HEK293T (cell line): ENCODE measurements around the gene SEMA4D.

Experiments
- CTCF ChIA-PET: fragments of 350-600 bp; formaldehyde crosslinking; extraction: SDS; loops from one replicate; lab custom pipeline; 2021; ENCODE audit warnings: antibody characterized with exemption, inconsistent platforms; lab: Yijun Ruan, JAX
- POLR2A ChIA-PET: fragments of 350-600 bp; formaldehyde crosslinking; extraction: SDS; loops from one replicate; lab custom pipeline; 2020; ENCODE audit warnings: antibody characterized with exemption, inconsistent platforms; lab: Yijun Ruan, JAX
- DNase-seq: peaks from one replicate; pipeline ENCODE4 v3.0.0; 2012; ENCODE audit warnings: mixed read lengths; ENCODE audit errors: extremely low spot score
- ARNT ChIP-seq: fragments of 450-650 bp; IDR thresholded peaks from 2 replicates; pipeline ENCODE4 v1.6.1; 2017; ENCODE audit warnings: mild to moderate bottlenecking
- BHLHE40 ChIP-seq: fragments of 450-650 bp; IDR thresholded peaks from 2 replicates; pipeline ENCODE4 v1.6.1; 2016; ENCODE audit warnings: mild to moderate bottlenecking, moderate library complexity, borderline replicate concordance
- CTBP1 ChIP-seq: fragments of 450-650 bp; IDR thresholded peaks from 2 replicates; pipeline ENCODE4 v1.6.1; 2016; ENCODE audit warnings: borderline replicate concordance
- ELF4 ChIP-seq: fragments of 450-650 bp; IDR thresholded peaks from 2 replicates; pipeline ENCODE4 v1.6.1; 2017; ENCODE audit warnings: antibody characterized with exemption
- FOXA1 ChIP-seq: fragments of 450-650 bp; IDR thresholded peaks from 2 replicates; pipeline ENCODE4 v1.6.1; 2016; ENCODE audit warnings: mild to moderate bottlenecking
- FOXK2 ChIP-seq: fragments of 450-650 bp; IDR thresholded peaks from 2 replicates; pipeline ENCODE4 v1.6.1; 2016; ENCODE audit warnings: mild to moderate bottlenecking
- FOXM1 ChIP-seq: fragments of 450-650 bp; IDR thresholded peaks from 2 replicates; pipeline ENCODE4 v1.6.1; 2017; ENCODE audit warnings: mild to moderate bottlenecking, borderline replicate concordance
- HDGF ChIP-seq: fragments of 450-650 bp; IDR thresholded peaks from 2 replicates; pipeline ENCODE4 v1.6.1; 2017; ENCODE audit warnings: antibody characterized with exemption, borderline replicate concordance
- L3MBTL2 ChIP-seq: fragments of 450-650 bp; conservative IDR thresholded peaks from 2 replicates; pipeline ENCODE4 v1.6.1; 2016; ENCODE audit warnings: mild to moderate bottlenecking
- LEF1 ChIP-seq: fragments of 450-650 bp; IDR thresholded peaks from 2 replicates; pipeline ENCODE4 v1.6.1; 2017; ENCODE audit warnings: mild to moderate bottlenecking, borderline replicate concordance
- NFRKB ChIP-seq: fragments of 450-650 bp; IDR thresholded peaks from 2 replicates; pipeline ENCODE4 v1.6.1; 2016; ENCODE audit warnings: mild to moderate bottlenecking, moderate library complexity
- PKNOX1 ChIP-seq: fragments of 450-650 bp; IDR thresholded peaks from 2 replicates; pipeline ENCODE4 v1.6.1; 2016
- SP1 ChIP-seq: fragments of 450-650 bp; IDR thresholded peaks from 2 replicates; pipeline ENCODE4 v1.6.1; 2017
- SUZ12 ChIP-seq: fragments of 450-650 bp; IDR thresholded peaks from 2 replicates; pipeline ENCODE4 v1.6.1; 2016; ENCODE audit warnings: mild to moderate bottlenecking
- TARDBP ChIP-seq: fragments of 450-650 bp; IDR thresholded peaks from 2 replicates; pipeline ENCODE4 v1.6.1; 2016
- ZNF384 ChIP-seq: fragments of 450-650 bp; IDR thresholded peaks from 2 replicates; pipeline ENCODE4 v1.6.1; 2016

SEMA4D gene

DNA sequence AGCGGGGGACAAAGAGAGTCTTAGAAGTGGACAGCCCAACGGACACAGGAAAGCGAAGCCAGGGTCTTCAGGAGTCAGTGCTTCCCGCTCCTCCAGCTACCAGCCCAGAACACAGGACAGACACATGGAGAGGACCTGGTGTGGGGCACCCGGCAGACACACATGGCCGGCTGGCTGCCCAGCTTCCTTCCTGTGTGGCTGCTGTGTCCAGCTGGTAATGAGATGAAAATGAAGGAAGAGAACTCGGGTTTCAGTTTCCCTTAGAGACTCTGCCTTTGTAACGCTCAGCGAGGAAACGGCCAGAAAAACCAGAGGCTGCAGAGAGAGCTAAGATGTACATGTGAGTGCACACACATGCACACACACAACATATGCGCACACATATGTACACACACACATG, 92.1 kb downstream of the SEMA4D start:
- CTCF ChIA-PET, result no interaction called here
- POLR2A ChIA-PET, result no interaction called here
- no peak for DNase-seq
- TF ChIP-seq NFRKB, result no peak
- no peak for TF ChIP-seq TARDBP
- no peak for TF ChIP-seq FOXM1
- no peak for TF ChIP-seq LEF1
- no peak for TF ChIP-seq ARNT

DNA sequence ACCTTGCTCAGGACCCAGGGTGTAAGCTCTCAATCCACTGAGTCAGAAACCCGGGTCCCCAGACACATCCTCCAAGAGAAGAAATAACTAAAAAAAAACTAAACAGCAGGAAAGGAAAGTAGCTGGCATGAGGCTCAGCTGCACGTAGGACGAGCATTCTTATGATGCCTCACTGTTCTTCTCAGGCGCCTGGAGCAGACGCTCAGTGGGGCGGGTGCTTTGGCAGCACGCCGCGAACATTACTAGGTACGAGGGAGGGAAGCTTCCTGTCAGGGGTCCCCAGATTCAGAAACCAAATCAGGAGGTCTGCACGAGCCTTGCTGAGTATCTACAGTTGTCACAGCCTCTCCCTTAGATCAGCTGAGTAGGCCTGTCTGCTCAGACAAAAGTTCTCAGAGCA, 93.8 kb downstream of the SEMA4D start:
- POLR2A ChIA-PET, result no interaction called here

GRCh38 chr9:89402695-89403427, 95.1 kb downstream of the SEMA4D start:
- DNase-seq, result no peak
- TF ChIP-seq PKNOX1, result no peak
- TF ChIP-seq ARNT, result no peak
- no peak for TF ChIP-seq HDGF
- no peak for TF ChIP-seq SP1
- no peak for TF ChIP-seq ELF4
- TF ChIP-seq L3MBTL2, result no peak
- TF ChIP-seq SUZ12, result no peak
- no peak for TF ChIP-seq BHLHE40
- TF ChIP-seq FOXK2, result no peak
- no peak for TF ChIP-seq FOXM1
- no peak for TF ChIP-seq TARDBP
- TF ChIP-seq ZNF384, result no peak
- no peak for TF ChIP-seq CTBP1
- POLR2A ChIA-PET, result no interaction called here
- CTCF ChIA-PET, result no interaction called here

More for the DNA sequence above, 93.8 kb downstream of the SEMA4D start:
- DNase-seq, result no peak
- TF ChIP-seq LEF1, result no peak
- no peak for TF ChIP-seq FOXM1
- no peak for TF ChIP-seq SP1
- no peak for TF ChIP-seq NFRKB
- no peak for TF ChIP-seq ZNF384
- TF ChIP-seq SUZ12, result no peak
- no peak for TF ChIP-seq TARDBP
- TF ChIP-seq FOXK2, result no peak
- CTCF ChIA-PET, result no interaction called here

DNA sequence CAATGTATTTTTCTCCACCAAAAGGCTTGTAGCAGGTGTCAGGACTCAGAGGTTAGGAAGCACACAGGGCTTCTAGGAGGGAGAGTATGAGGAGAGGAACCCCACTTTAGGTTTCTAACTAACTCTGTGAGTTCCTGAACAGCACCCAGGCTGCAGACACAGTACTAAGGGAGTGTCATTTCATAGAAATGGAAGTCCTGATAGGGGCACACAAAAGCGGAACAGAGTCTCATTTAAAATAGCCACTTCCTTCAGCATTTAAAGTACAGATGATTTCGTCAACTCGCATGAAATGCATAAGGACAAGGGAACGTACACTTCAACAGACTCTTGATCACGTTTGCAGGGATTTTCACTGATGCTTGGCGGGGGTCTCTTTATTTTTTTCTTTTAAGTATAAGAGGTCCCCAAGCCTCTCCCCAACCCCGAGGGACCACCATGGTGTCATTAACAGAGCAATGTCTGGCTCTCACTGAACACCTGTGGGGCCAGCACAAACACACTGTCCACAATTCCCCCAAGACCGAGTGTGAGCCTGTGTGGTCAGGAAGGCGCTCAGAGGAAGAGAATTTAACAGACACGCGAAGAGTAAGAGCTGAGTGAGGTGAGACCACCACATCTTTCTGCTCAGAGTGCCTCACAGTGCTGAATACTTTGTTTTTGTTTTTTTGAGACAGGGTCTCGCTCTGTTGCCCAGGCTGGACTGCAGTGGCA, 97.4 kb downstream of the SEMA4D start:
- ChIA-PET POLR2A (no interaction called here), CTCF (interaction anchor here (0.6 kb wide), 1 partner anchor 1455 kb away, joined by 4 read pairs; no protein-coding TSS in a partner anchor)
- DNase-seq, result no peak
- no peak for TF ChIP-seq BHLHE40
- no peak for TF ChIP-seq ELF4
- no peak for TF ChIP-seq FOXA1
- TF ChIP-seq ZNF384, result no peak
- TF ChIP-seq SUZ12, result no peak
- no peak for TF ChIP-seq FOXK2
- TF ChIP-seq L3MBTL2, result no peak
- TF ChIP-seq CTBP1, result no peak
- no peak for TF ChIP-seq LEF1
- no peak for TF ChIP-seq FOXM1
- TF ChIP-seq NFRKB, result no peak
- TF ChIP-seq HDGF, result no peak
- TF ChIP-seq PKNOX1, result no peak
- TF ChIP-seq TARDBP, result no peak
- no peak for TF ChIP-seq SP1
- TF ChIP-seq ARNT, result no peak

- no peak for DNase-seq
- CTCF ChIA-PET, result no interaction called here
- TF ChIP-seq ARNT (no peak), L3MBTL2 (no peak), FOXA1 (no peak), PKNOX1 (no peak), ELF4 (no peak), FOXK2 (no peak), BHLHE40 (no peak), FOXM1 (no peak), TARDBP (no peak), NFRKB (no peak), CTBP1 (no peak), LEF1 (no peak), HDGF (no peak), SP1 (no peak), SUZ12 (no peak), ZNF384 (no peak)
- POLR2A ChIA-PET, result no interaction called here
These were observed 99.3 kb downstream of the SEMA4D start for GRCh38 chr9:89398621-89399020.

- CTCF ChIA-PET, result no interaction called here
These were observed 100.4 kb downstream of the SEMA4D start for GRCh38 chr9:89397471-89397870.

More at GRCh38 chr9:89397471-89397870, 100.4 kb downstream of the SEMA4D start:
- TF ChIP-seq LEF1, result no peak
- no peak for TF ChIP-seq NFRKB
- TF ChIP-seq CTBP1, result no peak
- TF ChIP-seq SUZ12, result no peak
- no peak for TF ChIP-seq TARDBP
- TF ChIP-seq HDGF, result no peak
- TF ChIP-seq PKNOX1, result no peak
- TF ChIP-seq FOXA1, result no peak
- TF ChIP-seq BHLHE40, result no peak
- TF ChIP-seq ZNF384, result no peak
- no peak for TF ChIP-seq L3MBTL2
- TF ChIP-seq ELF4, result no peak
- no peak for TF ChIP-seq ARNT
- TF ChIP-seq FOXK2, result no peak
- TF ChIP-seq FOXM1, result no peak
- TF ChIP-seq SP1, result no peak
- POLR2A ChIA-PET, result no interaction called here
- no peak for DNase-seq
